Measurements from ENCODE around the gene ZBTB42.
"Not testable (repeated sequence)": the region's sequence is repeated elsewhere in the genome, so short reads cannot be mapped to it uniquely, and the experiment has no call there.

ZBTB42 gene

DNA sequence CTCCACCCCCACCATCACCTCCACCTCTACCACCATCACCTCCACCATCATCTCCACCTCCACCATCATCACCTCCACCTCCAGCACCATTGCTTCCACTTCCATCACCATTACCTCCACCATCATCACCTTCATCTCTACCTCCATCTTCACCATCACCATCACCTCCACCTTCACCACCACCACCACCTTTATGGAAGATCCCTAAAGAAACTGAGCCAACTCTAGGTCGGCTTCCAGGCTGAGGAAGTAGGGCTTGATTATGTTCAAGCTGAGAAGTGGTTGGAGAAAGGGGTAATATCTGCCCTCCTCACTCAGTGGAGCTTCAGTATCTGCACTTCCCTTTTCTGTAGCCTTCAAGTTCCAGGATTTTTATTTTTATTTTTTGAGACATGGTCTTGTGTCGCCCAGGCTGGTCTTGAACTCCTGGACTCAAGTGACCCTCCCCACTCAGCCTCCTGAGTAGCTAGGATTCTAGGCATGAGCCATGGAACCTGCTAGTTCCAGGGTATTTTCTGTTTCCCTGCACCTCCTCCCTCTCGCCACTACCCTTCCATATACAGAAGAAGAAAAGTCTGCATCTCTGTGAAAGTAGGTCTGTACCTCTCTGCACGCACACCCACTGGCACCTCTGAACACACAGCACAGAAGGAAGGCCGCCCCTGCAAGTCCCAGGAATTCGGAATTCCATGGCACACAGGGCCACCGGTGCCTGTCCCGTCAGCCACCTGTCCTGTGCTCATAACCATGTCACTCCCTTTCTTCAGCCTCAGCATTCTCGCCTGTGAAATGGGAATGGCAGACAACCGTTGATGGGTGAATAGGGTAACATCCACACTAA, 5.9 kb downstream of the ZBTB42 start:
- DNase-seq (ENCODE audit: low spot score), result no peak

DNA sequence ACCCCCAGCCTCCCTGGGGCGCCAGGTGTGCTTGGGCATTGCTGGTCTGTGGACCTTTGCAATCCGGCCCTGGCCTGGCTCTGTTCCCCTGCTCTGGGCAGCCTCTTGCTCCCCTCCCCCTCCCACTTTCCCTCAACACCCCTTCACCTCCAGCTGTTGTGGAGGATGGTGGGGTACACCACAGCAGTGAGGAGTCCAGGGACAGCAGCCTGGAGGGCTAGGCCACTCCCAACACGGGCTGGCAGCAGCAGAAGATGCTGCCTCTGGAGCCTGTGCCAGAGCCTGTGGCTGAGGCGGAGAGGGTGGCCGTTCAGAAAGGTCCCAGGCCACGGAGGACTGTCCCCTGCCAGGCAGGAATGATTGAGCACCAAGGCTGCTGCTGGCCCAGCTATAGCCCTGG, 7.6 kb downstream of the ZBTB42 start:
- no peak for DNase-seq (ENCODE audit: low spot score)

DNA sequence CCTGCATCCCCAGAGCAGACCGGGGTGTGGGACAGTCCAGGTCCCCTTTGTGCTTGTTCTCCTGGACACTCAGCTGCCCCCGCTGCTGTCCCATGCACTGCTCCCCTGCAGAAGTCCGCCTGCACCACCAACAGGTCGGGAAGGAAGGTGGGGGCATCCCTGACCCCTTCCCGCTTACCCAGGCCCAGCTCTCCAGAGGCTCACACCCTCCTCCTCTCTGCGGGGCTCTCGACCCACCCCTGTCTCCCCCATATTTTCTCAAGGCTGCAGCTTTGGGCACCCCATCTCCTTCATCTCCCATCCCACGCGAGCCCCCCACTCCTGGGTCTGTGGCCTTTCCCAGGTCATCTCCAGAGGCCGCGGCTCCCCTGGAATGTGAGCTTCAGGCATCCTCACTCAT, 9.4 kb downstream of the ZBTB42 start:
- DNase-seq (ENCODE audit: low spot score), result no peak

DNA sequence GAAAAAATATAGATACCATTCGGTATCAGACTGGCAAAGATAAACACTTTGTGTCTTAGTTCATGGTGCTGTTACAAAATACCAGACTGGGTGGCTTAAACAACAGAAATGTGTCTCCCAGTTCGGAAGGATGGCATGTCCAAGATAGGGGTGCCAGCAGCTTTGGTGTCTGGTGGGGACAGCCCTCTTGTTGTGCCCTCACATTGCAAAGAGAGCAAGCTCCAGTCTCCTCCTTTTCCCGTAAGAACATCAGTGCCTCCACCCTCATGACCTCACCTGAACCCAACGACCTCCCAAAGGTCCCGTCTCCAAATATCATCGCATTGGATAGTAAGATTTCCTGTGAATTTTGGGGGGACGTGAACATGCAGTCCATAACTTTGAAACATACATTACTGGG, 12.4 kb downstream of the ZBTB42 start:
- no peak for DNase-seq (ENCODE audit: low spot score)

DNA sequence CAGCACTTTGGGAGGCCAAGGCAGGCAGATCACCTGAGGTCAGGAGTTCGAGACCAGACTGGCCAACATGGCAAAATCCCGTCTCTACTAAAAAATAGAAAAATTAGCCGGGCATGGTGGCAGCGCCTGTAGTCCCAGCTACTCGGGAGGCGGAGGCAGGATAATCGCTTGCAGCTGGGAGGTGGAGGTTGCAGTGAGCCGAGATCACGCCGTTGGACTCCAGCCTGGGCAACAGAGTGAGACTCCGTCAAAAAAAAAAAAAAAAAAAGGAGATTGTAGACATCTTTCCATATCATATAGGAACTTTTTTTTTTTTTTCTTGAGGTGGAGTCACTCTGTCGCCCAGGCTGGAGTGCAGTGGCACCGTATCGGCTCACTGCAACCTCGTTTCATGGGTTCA, 13.8 kb downstream of the ZBTB42 start:
- DNase-seq (ENCODE audit: low spot score), result not testable (repeated sequence)

DNA sequence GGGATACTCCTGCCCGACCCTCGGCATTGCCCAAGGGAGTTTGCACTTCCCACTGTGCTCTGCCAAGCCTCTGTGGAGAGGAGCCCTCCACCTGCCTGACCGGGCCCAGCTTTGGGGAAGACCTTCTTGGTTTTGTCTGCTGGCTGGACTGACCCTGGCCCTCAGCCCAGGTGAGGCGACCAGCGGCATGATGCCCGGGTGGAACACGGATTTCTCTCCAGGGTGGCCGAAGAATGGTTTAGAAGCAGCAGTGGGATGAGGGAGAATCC, 15.6 kb downstream of the ZBTB42 start:
- no peak for DNase-seq (ENCODE audit: low spot score)

DNA sequence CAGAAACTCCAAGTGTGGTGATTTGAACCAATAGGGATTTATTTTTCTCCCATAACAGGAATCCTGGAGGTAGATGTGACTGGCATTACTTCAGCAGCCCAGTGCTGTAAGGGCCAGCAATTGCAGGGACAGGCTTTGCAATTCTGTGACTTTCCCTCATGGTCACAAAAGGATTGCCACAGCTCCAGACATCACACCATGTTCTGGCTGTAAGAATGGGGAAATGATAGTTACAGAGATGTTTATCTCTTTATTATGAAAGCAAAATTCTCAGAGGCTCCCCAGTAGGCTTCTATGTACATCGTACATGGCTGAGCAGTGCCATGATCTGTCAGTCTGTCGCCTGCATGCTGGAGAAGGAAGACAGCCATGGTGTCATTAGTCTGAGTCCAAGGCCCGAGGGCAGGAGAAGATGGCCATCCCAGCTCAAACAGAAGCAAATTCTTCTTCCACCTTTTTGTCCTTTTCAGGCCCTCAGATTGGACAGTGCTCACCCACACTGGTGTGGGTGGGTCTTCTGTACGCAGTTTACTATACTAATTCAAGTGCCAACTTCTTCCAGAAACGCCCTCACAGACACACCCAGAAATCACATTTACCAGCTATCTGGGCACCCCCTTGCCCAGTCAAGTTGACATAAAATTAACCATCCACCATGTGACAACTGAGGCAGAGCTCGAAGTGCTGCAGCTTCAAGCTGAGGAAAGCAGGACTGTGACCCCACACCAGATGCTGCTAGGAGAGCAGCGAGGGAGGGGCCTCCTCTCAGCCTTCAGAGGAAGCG, 17.2 kb downstream of the ZBTB42 start:
- DNase-seq (ENCODE audit: low spot score), result no peak

DNA sequence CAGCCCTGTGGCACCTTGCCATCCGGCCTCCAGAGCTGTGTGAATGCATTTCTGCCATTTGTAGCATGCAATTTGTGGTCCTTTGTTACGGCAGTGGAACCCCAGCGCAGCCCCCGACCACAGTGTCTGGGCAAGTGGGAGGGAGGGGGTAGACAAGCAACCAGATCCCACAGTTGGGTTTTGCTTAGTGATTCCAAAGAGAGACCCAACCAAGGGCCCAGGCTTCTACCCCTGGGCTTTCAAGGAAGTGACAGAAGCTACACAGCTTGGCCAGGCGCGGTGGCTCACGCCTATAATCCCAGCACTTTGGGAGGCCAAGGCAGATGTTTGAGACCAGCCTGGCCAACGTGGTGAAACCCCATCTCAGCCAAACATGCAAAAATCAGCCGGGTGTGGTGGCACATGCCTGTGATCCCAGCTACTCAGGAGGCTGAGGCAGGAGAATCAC, 17.8 kb downstream of the ZBTB42 start:
- no peak for DNase-seq (ENCODE audit: low spot score)

DNA sequence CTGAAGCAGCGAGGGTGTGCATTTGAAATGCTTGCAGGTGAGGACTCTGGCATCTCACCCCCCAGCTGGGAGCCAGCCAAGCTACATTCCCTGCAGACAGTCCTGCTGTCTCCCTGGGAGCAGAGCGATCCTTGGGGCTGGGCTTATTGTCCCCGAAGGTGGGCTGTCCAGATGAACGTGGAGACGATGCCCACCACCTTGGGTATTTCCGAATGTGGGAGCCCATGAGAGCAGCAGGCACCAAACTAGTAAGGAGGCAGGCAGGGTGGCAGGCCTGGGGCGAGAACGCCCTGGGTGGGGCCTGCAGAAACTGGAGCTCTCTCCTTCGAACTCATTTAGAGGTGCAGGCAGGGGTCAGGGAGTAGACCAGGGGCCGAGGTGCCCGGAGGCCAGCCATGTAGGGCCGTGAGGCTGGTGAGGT, 18.5 kb downstream of the ZBTB42 start:
- no peak for DNase-seq (ENCODE audit: low spot score)

DNA sequence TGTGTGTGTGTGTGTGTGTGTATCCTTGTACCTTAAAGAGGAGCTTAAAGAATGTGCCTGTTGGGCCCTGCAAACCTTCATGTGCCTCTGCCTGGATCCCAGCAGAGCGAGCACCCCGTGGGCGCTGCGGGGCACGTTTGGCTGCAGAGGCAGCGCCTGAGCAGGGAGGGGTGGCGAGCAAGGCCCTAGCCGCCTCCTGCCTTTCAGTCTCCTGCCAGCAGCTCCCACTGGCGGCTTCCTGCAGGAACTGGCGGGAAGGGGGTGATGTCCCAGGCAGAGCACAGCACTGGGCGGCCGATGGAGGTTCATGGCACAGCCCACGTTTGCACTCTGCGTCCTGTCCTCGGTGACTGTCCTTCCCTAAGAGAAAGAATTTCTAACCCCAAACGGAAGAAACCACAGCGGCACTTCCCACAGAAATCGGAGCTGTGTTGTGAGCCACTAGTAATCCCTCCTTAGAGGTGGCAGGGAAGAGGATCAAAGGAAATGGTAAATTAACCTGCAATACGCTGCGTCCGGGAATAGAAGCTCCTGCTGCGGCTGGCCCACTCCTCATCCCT, 19.8 kb downstream of the ZBTB42 start:
- peak; percentile 76 for DNase-seq (ENCODE audit: low spot score)

DNA sequence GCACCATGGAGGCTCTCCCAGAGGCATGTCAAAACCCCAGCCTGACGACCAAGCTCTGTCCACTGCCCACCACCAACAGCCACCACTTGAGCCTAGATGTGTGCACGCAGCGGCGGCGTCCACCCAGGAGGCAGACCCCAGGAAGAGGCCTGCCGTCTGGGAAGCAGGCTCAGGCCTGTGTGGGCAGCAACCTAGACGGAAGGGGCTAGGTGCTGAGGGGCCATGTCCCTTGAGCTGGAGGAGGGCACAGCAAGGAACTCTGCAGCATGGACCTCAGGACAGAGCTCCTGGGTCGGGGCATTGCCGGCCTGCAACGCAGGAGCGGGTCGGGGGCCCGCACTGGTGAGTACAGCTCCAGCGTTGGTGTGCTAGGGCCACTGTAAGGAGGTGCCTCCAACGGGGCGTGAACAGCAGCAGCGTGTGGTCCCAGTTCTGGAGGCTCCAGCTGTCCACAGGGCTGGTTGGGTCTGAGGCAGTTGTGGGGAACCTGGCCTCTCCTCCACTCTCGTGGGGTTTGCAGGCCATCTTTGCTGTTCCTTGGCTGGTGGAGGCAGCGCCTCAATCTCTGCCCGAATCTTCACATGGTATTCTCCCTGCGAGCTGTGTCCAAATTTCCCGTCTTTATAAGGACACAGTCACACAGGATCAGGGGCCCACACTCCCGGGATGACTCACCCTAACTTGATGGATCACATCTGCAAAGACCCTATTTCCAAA, 20.5 kb downstream of the ZBTB42 start:
- no peak for DNase-seq (ENCODE audit: low spot score)

DNA sequence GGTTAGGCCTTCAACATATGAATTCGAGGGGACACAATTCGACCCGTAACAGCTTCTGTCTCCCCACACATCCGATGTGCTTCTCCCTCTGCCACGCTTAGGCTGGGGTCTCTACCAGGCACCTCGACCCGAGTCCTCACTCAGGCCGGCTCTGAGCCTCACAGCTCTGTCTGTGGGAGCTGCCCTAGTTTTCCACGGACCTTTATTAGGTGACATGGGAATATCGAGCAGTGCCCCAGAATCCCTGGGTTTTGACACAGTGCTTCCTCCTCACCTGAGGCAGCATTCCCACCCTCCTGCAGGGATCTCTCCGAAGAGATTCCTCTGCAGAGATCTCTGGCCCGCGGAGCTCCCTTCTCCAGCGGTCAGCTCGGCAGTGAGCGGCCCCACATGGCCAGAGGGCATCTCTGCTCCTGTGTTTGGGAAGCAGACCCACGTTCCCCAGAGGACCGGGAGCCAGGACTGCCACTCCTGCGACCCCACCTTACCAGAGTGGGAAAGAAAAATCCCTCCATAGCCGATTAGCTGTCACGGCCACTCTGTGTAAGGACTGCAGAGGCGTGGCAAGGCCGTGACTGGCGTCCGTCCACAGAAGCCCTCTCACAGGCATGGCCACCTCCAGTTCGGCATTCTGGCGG, 21.2 kb downstream of the ZBTB42 start:
- no peak for DNase-seq (ENCODE audit: low spot score)

DNA sequence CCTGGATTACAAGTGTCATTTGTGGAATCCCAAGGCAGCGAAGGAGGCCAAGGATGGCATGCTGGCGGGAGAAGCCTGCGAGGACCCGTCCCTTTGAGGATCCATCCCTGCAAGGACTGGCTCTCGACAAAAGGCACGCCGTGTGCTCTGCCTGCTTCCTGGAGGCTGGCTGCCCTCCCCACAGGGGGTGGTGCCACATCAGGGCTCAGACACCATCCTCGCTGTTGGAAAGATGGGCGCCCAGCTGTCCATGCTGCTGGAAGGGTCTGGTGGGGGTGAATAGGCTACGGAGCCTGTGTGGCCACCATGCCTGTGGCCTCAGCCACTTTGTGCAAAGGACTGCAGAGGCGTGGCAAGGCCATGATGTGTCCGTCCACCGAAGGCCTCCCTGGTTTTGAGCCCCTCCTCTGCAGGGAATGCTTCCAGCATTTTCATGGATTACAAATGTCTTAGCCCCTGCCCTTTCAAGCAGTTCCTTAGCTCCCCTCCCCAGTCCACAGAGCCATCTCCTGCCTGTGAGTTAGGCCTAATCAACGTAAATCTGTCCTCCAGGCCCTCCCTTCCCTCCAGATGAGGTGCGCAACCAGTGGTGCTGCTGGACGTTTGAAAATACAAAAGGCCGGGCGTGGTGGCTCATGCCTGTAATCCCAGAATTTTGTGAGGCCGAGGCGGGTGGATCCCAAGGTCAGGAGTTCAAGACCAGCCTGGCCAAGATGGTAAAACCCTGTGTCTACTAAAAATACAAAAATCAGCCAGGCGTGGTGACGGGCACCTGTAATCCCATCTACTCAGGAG, 22.1 kb downstream of the ZBTB42 start:
- no peak for DNase-seq (ENCODE audit: low spot score)

DNA sequence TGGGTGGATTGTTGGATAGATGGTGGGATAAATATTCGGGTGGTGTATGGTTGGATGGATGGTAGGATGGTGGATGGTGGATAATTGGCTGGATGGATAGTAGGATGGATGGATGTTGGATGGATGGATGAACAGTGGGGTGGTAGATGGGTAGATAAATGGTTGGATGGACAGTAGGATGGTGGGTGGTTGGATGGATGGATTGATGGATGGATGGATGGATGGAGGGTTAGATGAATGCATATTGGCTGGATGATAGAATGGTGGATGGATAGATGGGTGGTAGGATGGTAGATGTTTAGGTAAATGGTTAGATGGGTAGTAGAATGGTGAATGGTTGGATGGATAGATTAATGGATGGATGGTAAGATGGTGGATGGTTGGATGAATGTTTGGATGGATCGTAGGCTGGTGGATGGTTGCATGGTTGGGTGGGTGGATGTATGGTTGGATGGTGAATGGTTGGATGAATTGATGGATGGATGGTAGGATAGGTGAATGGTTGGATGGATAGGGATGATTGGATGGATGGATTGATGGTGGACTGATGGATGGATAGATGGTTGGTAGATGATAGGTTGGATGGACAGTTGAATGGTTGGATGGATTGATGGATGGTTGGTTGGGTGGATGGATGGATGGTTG, 23.6 kb downstream of the ZBTB42 start:
- DNase-seq (ENCODE audit: low spot score), result no peak

DNA sequence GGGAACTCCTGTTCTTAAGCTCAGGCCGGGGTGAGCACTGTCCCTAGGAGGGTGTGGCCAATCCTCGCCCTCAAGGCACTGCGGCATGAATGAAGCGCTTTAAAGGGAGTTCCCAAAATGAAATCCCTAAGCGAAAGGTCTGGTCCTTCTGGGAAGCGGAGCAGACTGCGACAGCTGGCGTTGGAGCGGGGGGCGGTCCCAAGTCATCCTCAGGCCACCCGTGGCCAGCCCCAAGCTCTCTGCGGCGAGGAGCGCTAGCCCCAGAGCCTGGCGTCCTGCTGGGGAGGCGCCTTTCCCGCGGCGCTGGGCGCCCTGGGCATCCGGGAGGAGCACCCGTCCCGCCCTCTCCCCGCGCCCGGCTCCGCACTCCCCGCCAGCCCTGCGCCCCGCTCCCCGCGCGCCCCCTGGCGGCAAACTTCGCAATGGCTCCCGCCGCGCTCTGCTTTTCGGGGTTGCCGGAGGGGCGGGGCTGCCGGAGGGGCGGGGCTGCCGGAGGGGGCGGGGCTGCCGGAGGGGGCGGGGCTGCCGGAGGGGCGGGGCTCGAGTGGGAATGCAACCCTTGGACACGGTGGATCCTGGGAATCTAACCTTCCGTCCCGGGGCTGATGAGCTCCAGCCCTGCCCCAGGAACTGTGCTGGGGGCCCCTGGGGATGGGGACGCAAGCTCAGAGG, 25.4 kb downstream of the ZBTB42 start:
- DNase-seq (ENCODE audit: low spot score), result peak; percentile 57

DNA sequence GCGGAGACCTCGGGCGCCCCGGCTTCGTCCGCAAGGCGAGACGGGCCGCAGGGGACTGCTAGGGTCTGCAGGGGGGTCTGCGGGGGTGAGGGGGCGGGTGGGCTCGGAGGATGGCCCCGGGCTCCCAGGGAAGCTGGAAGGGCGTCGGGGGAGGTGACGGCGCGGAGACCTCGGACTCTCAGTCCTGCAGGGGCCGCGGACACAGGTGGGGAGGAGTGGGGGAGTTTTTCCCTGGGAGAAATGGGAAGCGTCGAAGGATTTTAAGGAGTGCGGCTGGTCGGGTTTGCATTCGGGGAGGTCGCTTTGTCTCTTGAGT, 25.9 kb downstream of the ZBTB42 start:
- no peak for DNase-seq (ENCODE audit: low spot score)

DNA sequence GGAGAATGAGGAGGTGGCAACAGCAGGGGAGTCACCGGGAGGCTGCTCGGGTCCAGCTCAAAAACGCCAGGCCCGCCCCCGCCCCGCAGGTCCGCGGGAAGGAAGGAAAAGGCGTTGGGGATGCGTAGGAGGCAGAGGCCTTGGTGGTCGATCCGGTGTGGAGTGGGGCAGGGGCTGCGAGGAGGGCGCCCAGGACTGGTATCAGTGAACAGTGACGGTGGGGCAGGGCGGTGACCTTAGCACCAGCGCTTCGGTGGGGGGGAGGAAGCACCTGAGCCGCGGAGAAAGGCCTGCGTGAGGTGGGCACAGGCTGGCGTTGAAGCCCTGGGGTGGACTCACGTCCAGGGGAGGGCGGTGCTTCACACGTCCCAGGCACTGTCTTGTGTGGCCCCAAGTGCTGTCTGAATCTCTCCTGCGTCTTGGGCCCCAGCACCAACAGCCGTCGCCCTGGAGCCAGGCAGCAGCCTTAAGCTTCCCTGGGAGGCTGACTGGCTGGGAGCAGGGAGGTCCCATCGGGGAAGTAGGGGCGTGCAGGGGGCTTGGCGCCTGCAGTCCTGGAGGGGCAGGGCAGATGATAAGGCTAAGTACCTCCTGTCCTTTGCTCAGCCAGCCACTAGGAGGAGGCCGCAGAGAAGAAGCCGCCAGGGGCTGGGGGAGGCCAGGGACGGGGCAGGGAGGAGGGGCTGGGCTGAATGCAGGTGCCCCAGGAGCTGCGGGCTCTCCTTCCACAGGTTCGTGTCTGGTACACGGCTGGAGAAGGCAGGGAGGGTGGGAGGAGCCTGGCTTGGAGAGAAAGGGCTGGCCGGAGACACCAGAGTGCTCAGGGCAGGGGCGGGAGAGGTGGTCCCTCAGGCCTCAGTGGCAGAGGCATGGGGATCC, 26.5 kb downstream of the ZBTB42 start:
- DNase-seq (ENCODE audit: low spot score), result peak; percentile 69

DNA sequence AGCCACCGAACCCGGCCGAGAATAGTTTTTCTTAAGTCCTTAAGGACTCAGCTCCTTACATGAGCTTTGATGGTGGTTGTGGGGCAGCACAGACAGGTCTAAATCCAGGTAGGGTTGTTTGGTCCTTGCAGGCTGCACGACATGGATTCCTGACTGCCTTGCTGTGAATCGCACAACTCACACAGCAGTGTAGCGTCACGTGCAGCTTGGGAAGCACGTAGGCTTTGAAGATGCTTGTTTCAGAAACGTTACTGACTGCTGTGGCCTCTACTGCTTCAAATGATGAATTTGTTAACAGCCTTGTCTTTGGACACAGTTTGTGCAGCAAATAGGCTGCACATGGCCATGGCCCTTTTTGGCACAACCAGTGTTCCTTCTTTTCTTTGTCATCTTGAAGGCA, 29.9 kb downstream of the ZBTB42 start:
- no peak for DNase-seq (ENCODE audit: low spot score)

Measured in SK-N-DZ (cell line).